Astrocyte of the spinal cord (primary cell): Measurements from ENCODE around the gene CYB561D1.

Source experiments
- DNase-seq: peaks from one replicate; pipeline ENCODE4 v3.0.0; 2011; ENCODE audit warnings: low read depth, low spot score
- H3K4me3 ChIP-seq: 2 replicates; pipeline ENCODE4 v1.5.1; 2011; ENCODE audit warnings: low read depth, mild to moderate bottlenecking, low read length, moderate library complexity
- CTCF ChIP-seq: IDR thresholded peaks from 2 replicates; pipeline ENCODE4 v1.5.1; 2012; ENCODE audit warnings: low read depth, mild to moderate bottlenecking, low read length, inconsistent platforms
- in situ Hi-C: cut with HindIII; loops from 2 replicates; pipeline ENCODE4 v1.10.0; 2017; ENCODE audit warnings: low sequenced_read_pairs

Gene CYB561D1

GRCh38 chr1:109492779-109493178 is 1.1 kb upstream of the CYB561D1 start:
- no peak for DNase-seq
- TF ChIP-seq CTCF = no peak
- in situ Hi-C loops = no loop called here
- H3K4me3 ChIP-seq = no peak overlapping the region

DNA sequence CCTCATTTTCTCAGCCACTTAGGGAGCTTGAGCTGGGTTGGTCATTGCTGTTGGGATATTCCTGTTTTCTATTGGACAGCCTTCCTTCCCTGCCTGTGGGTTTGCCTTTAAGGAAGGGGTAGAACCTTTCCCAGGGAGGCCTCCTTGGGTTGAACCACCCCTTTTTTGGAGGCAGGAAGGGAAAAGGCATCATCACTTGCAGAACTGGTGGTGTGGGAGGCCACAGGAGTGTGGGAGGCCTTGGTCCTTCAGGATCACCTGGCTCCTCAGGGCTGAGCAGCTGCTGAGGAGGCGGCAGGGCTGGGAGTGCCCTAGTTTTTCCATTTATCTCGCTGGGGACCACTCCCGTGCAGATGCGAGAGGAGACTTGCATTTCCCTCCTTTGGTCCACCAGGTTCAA is 667 bp upstream of the CYB561D1 start:
- no peak for TF ChIP-seq CTCF
- DNase-seq = no peak
- in situ Hi-C loops = no loop called here
- H3K4me3 ChIP-seq = no peak overlapping the region

- no peak for DNase-seq
- no peak overlapping the region for H3K4me3 ChIP-seq
- in situ Hi-C loops = no loop called here
- TF ChIP-seq CTCF = no peak
Measured at GRCh38 chr1:109495738-109496137, 1.8 kb downstream of the CYB561D1 start.

GRCh38 chr1:109497449-109498160 is 3.7 kb downstream of the CYB561D1 start:
- no peak overlapping the region for H3K4me3 ChIP-seq
- TF ChIP-seq CTCF = no peak
- in situ Hi-C loops = no loop called here
- no peak for DNase-seq

- in situ Hi-C loops = no loop called here
- peak; percentile 19 for DNase-seq
- TF ChIP-seq CTCF = peak; percentile 75
Measured at GRCh38 chr1:109498161-109498801, 4.4 kb downstream of the CYB561D1 start.

DNA sequence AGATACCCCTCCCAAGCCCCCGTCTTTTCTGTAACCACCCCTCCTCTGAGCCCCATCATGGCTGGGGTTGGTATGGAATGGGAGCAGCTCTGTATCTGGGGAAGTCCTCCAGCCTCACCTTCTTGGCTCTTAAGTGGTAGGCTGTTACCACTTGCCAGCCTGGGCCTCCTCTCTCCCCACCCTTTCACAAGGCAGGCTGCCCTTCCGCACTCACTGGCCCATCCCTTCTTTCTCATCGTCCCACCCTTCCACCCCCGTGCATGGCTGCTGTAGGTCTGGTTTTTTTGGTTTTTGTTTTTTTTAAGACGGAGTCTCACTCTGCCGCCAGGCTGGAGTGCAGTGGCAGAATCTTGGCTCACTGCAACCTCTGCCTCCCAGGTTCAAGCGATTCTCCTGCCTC is 5.2 kb downstream of the CYB561D1 start:
- DNase-seq = no peak
- TF ChIP-seq CTCF = no peak
- in situ Hi-C loops = no loop called here
- H3K4me3 ChIP-seq = no peak overlapping the region

More at GRCh38 chr1:109498161-109498801, 4.4 kb downstream of the CYB561D1 start:
- no peak overlapping the region for H3K4me3 ChIP-seq
